GM23248 (cell line): ENCODE data around the gene CATSPERB.

Experiments used
- EZH2 ChIP-seq: fragments of 200-600 bp; sonication (generic); IDR thresholded peaks from 2 replicates; pipeline ENCODE4 v1.6.1; 2018; ENCODE audit warnings: antibody characterized with exemption, mild to moderate bottlenecking; ENCODE audit not compliant: insufficient read depth, poor library complexity, severe bottlenecking
- EZH2phosphoT487 ChIP-seq: fragments of 200-600 bp; sonication (generic); IDR thresholded peaks from 2 replicates; pipeline ENCODE4 v1.6.1; 2018; ENCODE audit warnings: antibody characterized with exemption, moderate library complexity, mild to moderate bottlenecking, low read depth; ENCODE audit not compliant: insufficient read depth

DNA sequence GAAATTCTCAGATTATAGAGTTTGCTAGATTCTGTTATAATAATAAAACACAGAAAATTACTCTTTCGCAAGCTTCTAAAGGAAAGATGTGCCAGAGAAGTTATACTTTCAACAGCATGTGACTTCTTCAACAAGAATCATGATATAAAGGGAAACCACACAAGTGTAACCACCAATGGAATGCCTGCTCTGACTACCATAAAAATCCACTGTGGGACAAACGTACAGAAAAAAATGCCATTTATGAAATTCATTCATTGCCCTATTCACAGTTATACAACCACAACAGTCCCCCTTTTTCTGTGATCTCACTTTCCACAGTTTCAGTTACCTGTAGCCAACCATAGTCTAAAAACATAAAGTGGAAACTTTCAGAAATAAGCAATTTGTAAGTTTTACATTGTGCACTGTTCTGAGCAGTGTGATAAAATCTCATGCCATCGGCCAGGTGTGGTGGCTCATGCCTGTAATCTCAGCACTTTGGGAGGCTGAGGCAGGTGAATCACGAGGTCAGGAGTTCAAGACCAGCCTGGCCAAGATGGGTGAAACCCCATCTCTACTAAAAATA lies 3.2 kb downstream of the CATSPERB start:
- TF ChIP-seq EZH2phosphoT487 (no peak), EZH2 (no peak)
